Measurements from ENCODE around the gene CNPPD1.

DNA sequence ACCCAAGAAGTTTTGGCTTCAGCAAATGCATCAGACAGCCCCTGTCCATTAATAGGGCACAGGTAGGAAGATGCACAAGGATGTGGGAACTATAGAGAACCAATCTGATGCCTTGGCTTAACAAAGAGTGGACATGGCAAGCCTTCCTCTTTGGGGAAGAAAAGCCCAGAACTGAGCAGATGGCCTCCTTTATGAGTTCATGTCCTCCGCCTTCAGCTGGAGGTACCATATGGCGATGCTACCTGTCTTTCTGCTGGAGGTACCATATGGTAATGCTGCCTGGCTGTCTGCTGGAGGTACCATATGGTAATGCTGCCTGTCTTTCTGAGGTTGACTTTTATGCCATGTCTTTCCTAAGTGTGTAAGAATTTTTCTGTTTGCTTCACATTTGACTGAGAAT, 7.4 kb upstream of the CNPPD1 start:
- TF ChIP-seq POLR2A (IDR thresholded peaks at IDR 0.05; ENCODE audit: low read depth, low read length): no peak
- TF ChIP-seq POLR2AphosphoS5 (IDR thresholded peaks at IDR 0.05; ENCODE audit: low read depth, low read length): no peak
- no peak for TF ChIP-seq POU2F2 (IDR thresholded peaks at IDR 0.05; ENCODE audit: low read depth, low read length)
- TF ChIP-seq TAF1 (IDR thresholded peaks at IDR 0.05; ENCODE audit: low read depth, low read length): no peak

Data from GM12891 (cell line).